Measurements from ENCODE around the gene TEX11. TPM values are rescaled to one million over a fixed set of nuclear protein-coding genes. Genes with fewer than 3 reads are reported as not detected.

The TEX11 gene
- total and polyA plus RNA-seq, 9 of the 15 experiments (the other 6 are each of a cell fraction or from before 2014, with no cell fraction given): 0.27 to 1.1 (median 0.45) TPM

- TF ChIP-seq ETS2 (tag; IDR thresholded peaks at IDR 0.05; ENCODE audit: borderline replicate concordance, poor library complexity, severe bottlenecking) (no peak), STAT5A (IDR thresholded peaks at IDR 0.05; ENCODE audit: borderline replicate concordance, low read length) (no peak), CEBPG (CRISPR knock-in tag; IDR thresholded peaks at IDR 0.05) (no peak), CEBPG (tag; conservative IDR thresholded peaks at IDR 0.05 in 1 of 2, IDR thresholded peaks at IDR 0.05 in 1 of 2) (no peak), GTF2F1 (IDR thresholded peaks at IDR 0.05; ENCODE audit: low read depth, low read length) (no peak), SREBF1 (IDR thresholded peaks at IDR 0.05; ENCODE audit: borderline replicate concordance, low read depth, low read length) (no peak), E4F1 (CRISPR knock-in tag; IDR thresholded peaks at IDR 0.05; ENCODE audit: borderline replicate concordance) (no peak)
These were observed 273.3 kb downstream of the TEX11 start (continued) for GRCh38 chrX:70635227-70635626.

GRCh38 chrX:70621743-70622142 is 286.8 kb downstream of the TEX11 start:
- Histone ChIP-seq H3K36me3 (ENCODE audit: control insufficient read depth, insufficient read depth, low read length) (no peaks in the 10 kb centered on the region), H3K9me3 (replicated peaks; ENCODE audit: control insufficient read depth, insufficient read depth, low read depth, low read length) (no peaks in the 10 kb centered on the region), H3K27ac (ENCODE audit: extremely low read depth, low read depth, low read length) (no peak overlapping the region), H3K9me1 (ENCODE audit: control insufficient read depth, insufficient read depth, low read length) (no peaks in the 10 kb centered on the region), H3K4me2 (ENCODE audit: insufficient read depth, low read length) (no peak overlapping the region), H3K9ac (ENCODE audit: insufficient read depth in 1 of 2, low read depth in 2 of 2, low read length in 2 of 2) (no peak overlapping the region), H2AFZ (ENCODE audit: low read depth, low read length) (no peak overlapping the region), H3K4me3 (no peak overlapping the region), H3K27me3 (ENCODE audit: control insufficient read depth in 2 of 2, insufficient read depth in 2 of 2, low read length in 2 of 2) (no peaks in the 10 kb centered on the region), H3K4me1 (replicated peaks in 1 of 2; ENCODE audit: control insufficient read depth in 2 of 2, insufficient read depth in 2 of 2, low read length in 2 of 2) (no peaks in the 10 kb centered on the region), H4K20me1 (replicated peaks; ENCODE audit: control insufficient read depth, insufficient read depth, low read length) (no peaks in the 10 kb centered on the region), H3K79me2 (ENCODE audit: control insufficient read depth, insufficient read depth, low read length) (no peaks in the 10 kb centered on the region)
- no peak for ATAC-seq
- no TSS peak for BruUV-seq (replicated peaks)
- intact Hi-C loops (cut with micrococcal nuclease): no loop called here
- DNase-seq (ENCODE audit: extremely low read depth in 1 of 4, low spot score in 3 of 4): no peak
- WGBS (ENCODE audit: insufficient coverage, low coverage, missing lambda C conversion rate): 7% methylated on average over 1 of the region's 1 CpG
- ChIA-PET CTCF (ENCODE audit: low intra/inter-chr PET ratio) (no interaction called here), POLR2A (no interaction called here)
- FAIRE-seq: no peak
- in situ Hi-C loops (cut with MboI): no loop called here
- TF ChIP-seq HDAC1 (IDR thresholded peaks at IDR 0.05) (no peak), ZNF318 (IDR thresholded peaks at IDR 0.05; ENCODE audit: borderline replicate concordance in 1 of 2, low read depth in 1 of 2) (no peak), ZNF830 (CRISPR knock-in tag; IDR thresholded peaks at IDR 0.05) (no peak), ZKSCAN3 (CRISPR knock-in tag; IDR thresholded peaks at IDR 0.05) (no peak)

Measured in K562 (cell line).